ENCODE data around the gene SPSB4.

The SPSB4 gene

DNA sequence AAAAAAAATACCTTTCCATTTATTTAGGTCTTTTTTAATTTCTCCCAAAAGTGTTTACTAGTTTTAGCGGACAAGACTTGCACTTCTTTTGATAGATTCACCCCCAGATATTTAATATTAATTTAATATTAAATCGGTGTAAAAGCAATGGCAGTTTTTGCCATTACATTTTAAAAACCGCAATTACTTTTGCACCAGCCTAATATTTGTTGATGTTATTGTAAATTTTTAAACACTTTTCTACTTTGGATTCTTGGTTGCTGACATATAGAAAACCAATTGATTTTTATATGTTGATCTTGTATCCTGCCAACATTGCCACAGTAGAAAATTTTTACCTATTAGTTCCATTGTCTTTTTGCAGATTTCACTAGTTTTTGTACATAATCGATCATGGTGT lies 116.5 kb downstream of the SPSB4 start:
- DNase-seq, result no peak

DNA sequence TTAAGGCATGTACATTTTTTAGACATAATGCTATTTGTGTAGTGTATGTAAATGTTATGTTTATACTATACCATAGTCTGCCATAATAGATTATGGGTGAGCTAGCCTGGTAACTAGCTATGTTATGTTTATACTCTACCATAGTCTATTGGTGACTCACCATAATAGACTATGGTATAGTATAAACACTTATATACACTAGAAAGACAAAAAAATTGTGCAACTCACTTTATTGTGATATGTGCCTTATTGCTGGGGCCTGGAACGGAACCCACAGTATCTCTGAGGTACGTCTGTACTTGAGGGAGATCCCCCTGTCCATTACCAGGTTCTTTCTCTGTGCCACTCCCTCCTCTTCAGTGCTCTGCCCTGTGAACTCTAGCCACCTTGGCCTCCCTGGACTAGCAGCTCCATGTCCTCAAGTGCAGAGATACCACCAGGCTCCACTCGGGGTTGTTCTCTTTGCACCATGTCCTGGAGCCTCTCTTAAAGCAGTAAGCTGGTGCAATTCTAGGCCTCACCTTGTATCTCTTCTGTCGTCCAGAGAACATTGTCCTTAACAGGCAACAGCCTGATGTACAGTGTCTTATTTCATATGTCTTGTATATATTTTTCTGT lies 119.6 kb downstream of the SPSB4 start:
- DNase-seq, result no peak

DNA sequence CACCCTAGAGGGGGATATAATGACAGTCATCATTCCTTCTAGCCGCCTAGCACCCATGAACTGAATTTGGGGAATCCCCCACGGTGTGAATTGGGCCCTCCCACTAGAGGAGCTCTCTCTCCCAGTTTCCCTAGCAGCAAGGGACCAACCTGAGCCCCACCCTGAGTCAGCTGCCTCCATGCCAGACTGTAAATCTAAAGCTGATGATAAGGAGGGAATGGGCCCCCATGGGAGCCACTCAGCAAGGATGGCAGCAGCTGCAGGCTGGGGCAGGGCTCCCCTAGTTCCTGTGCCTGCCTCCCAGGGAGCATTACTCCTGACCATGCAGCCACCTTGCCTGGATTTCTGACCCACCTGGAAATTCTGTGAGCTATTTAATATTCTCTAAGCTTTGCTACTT lies 123.5 kb downstream of the SPSB4 start:
- no peak for DNase-seq

DNA sequence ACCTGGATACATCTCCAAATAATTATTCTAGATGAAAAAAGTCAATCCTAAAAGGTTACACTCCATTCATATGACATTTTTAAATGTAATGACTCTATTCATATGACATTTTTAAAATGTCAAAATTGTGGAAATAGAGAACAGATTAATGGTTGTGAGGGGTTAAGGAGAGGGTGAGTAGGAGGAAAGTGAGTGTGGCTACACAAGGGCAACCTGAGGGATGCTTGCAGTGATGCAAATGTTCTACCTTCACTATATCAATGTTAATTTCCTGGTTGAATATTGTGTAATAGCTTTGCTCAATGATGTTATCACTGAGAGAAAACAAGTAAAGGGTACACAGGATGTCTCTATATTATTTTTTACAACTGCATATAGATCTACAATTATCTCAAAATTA lies 125.6 kb downstream of the SPSB4 start:
- no peak for DNase-seq

DNA sequence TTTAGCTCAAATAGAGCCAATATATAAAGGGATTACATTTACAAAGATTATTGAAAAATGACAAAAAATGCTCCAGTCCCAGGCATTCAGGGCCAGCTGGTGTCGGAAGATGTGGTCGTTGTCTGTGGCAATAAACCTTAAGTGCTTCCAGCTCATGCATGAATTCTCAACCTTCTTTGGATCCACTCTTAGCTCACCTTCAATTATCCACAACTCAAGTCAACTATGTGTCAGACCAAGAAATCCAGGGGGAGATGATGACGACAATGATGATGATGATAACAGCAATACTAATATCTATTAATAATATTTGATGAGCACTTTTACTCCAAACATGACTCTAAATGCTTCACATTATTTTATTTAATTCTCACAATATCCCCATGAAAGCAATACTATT lies 126.9 kb downstream of the SPSB4 start:
- no peak for DNase-seq

DNA sequence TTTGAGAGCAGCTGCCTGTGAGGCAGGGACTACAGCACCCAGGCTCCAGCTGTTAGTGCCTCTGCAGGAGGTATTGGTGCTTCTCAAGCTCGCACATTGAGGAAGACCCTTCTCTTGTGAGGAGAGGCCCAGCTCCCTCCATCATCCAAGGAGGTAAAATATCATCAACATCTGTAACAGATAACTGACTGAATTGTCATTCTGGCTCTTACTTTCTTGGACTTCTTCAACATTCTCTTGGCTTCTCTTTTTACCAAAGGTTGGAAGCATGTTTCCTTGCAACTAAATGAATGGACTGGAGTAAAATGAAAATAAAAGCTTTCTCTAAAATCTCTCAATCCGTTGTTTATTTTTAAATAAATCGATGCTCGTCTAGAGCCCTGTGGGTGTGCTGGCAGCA lies 127.4 kb downstream of the SPSB4 start:
- no peak for DNase-seq

DNA sequence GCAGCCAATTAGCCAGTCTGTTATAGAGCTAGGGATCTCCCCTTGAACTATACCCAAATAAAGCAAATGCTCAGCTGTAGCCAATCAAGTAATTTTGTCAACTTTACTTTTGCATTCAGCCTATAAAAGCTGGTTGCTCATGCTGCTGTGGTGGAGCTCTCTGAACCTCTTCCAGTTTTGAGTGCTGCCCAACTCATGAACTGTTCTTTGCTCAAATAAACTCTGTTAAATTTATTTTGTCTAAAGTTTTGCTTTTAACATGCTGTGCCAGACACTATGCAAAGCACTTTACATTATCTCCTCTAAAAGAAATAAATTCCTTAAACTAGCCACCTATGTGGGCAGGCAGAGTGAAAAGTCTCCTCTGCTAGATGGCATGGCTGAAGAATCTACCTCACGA lies 128.8 kb downstream of the SPSB4 start:
- DNase-seq, result no peak

DNA sequence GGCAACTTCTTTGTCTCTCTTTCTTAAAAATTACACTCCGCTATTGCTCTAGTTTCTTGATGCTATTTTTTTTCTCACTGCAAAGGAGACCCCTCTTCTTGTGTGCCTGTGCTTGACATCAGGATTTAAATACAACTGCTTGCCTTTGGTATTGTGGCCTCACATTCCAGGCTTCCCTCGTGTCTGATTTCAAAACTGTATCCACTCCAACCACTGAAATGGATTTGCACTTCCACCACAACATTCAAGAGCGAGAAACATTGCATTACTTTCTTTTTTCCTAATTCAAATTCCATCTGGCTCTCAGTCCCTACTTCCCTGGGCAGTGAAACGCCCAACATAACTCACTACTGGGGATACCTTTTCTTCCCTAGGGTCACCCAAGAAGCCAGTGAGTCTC lies 130.0 kb downstream of the SPSB4 start:
- DNase-seq, result no peak

DNA sequence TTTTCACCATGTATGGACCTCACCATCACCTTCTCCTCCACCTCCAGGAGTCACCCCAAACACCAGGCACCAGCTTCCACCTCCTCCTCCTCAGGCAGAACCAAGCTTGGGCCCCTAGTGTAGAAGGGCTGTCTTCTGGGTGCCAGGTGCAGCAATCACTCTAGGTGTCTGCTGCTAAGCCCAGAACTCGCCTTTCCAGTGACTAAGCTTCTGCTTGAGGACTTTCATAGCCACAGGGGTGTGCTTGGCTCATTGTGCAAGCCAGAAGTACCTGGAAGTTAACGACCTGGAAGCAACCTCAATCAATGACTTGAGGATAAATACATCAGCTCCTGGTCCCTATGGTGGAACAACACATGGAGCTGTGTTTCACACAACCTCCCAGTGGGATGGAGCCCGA lies 130.7 kb downstream of the SPSB4 start:
- DNase-seq, result no peak

DNA sequence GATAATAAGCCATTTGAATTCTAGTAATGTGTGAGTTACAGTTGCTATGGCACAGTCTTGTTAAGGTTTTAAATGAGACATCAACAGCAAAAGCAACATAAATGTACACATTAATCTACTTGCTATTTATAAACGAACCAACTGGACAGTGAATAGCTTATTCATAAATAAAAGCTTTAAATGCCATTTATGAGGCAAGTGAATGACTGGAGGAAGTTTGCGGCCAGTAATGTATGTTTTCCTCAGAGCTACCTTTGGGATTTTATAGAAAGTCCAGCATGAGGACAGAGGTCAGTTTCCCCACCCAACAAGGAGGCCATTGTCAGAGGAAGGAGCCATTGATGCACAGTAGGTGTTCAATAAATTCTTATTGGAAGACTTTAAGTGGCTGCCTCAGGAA lies 132.5 kb downstream of the SPSB4 start:
- no peak for DNase-seq

DNA sequence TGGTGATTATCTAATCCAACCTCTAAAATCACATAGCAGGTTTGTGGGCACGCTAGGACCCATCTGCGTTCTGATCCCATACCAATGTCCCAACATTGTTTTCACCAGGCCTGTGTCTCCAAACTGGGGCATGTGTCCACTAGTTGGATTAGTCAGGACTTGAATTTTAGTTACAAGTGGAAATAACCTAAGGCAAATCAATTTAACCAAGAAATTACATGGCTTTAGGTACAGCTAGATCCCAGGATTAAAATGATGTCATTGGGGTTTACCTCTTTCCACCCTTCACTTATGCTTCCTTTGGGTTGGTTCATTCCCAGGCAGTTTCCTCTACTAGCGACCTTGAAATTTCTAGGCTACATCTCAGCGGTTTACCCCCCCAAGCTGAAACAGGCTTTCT lies 133.3 kb downstream of the SPSB4 start:
- DNase-seq, result no peak

DNA sequence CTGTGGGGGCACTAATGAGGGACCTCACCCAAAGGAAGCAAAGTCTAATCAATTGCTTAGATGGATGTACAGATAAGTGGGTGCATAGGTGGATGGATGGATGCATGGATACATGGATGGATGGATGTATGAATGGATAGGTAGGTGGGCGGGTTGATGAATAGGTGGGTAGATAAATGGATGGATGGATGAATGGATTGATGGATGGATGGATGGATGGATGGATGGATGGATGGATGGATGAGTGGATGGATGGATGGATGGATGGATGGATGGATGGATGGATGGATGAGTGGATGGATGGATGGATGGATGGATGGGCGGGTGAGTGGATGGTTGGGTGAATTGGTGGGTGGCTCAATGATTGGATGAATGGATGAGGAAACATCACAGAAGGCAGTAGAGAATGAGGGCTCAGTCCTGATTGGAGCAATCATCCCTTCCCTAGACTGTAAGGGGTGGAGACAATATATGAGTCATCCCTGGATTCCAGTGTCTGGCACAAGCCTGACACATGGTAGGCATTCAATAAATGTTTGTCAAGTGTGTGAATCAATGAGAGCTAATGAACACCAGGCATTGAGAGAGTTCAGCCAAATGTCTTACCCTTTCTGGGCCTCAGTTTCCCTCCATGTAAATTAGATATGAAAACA lies 140.1 kb downstream of the SPSB4 start:
- DNase-seq, result no peak

DNA sequence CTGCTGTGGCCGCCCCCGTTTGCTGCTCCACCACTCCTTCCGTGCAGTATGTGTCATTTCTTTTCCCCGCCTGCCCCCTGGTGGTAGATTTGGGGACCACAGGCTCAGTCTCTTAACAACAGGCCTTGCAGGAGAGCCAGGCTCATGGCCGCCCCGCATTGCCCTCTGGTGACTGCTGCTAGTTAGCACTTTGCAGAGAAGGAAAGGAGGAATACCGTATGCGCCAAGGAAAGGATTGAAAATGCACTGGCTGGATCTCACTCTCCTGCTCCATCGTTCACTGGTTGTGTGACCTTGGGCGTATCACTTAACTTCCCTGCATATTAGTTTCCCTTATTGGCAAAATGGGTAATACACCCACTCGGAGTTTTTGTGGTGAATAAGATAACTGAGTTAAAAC lies 141.2 kb downstream of the SPSB4 start:
- DNase-seq, result peak; percentile 97

DNA sequence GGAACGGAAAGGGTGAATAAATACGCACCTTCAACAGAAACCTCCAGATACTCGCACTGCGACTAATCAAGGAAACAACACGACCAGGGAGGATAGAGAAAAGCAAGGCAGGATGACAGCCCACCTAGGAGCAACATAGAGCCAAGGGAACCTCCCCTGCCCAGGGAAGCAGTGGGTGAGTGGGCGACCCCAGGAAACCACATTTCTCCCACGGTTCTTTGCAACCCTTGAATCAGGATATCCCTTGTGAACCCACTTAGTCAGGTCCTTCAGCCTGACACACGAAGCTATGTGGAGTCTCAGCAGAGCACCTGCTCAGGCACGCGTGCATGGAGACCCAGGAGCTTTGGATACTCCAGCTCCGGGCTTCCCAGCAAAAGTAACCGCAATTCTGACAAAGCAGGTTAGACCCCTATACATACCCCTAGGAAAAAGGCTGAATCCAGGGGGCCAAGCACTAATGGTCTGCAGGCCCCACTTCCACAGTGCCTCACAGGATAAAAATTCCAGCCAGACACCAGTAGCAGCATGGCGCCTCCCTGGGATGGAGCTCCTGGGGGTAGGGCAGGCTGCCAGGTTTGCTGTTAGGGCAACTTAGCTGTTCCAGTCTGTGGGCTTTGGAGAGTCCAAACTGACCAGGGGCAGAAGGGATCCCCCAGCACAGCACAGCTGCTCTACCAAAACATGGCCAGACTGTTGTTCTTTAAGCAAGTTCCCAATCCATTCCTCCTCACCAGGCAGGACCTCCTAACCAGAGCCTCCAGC lies 142.1 kb downstream of the SPSB4 start:
- DNase-seq, result no peak
